GM21360 (cell line): ENCODE measurements around the gene PILRB.
"Not testable (repeated sequence)": the region's sequence is repeated elsewhere in the genome, so short reads cannot be mapped to it uniquely, and the experiment has no call there.

Source experiments
- ATAC-seq: cut with Tn5 transposase; IDR thresholded peaks from one replicate; pipeline ENCODE4 v1.9.1; 2021; ENCODE audit warnings: mild to moderate bottlenecking, moderate library complexity; ENCODE audit not compliant: unreplicated experiment

Gene PILRB

DNA sequence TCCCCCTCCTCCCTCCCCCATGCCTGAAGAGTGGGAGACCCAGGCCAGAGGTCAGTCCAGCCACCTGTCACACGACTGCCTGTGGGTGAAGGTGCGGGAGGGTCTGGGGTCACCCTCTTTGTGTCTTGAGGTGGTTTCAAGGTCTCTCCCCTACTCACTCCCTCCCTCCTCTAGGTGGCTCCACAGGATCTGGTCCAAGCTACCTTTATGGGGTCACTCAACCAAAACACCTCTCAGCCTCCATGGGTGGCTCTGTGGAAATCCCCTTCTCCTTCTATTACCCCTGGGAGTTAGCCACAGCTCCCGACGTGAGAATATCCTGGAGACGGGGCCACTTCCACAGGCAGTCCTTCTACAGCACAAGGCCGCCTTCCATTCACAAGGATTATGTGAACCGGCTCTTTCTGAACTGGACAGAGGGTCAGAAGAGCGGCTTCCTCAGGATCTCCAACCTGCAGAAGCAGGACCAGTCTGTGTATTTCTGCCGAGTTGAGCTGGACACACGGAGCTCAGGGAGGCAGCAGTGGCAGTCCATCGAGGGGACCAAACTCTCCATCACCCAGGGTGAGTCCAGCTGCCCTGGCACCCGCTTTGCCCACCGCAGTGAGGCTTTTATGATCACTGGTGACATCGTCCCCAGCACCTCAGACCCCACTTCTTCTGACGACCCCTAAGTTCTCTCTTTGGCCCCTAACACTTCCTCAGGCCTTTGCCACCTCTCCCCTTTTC, 16.1 kb downstream of the PILRB start:
- peak; percentile 38 for ATAC-seq

DNA sequence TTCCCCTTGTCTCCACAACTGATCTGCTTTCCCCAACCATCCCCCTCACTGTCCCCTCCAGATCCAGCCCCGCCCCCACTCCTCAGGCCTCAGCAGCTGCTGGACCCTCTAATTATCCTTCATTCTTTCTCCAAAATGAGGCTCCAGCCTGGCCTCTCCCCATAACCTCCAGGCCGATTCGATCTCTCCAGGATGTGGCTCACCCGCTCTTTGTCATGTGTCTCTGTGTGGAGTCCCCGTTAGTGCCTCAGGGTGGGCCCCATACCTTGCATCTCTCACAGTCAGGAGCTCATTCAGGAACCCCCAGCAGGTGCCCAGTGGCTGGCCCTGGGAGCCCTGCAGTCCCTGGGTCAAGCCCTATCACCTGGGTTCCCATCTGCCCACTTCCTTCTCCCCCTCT, 16.7 kb downstream of the PILRB start:
- ATAC-seq: no peak

DNA sequence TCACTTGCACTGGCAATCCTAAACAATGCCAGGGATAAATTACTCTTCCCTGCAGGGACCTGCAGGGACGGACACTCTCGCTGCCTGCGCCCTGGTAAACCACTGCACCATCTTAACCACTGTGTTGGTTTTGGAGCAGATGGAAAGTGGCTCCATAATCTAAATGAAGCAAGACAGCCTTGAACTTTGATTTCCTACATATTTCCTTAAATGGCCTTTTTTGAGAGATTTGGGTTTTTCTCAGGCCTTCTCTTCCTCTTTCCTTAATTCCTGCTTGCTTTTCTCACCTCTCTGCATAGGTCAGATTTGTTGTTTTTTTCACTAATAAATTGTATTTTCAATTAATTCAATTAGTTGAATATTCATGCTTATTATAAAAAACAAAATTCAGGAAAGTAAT, 18.1 kb downstream of the PILRB start:
- no peak for ATAC-seq

DNA sequence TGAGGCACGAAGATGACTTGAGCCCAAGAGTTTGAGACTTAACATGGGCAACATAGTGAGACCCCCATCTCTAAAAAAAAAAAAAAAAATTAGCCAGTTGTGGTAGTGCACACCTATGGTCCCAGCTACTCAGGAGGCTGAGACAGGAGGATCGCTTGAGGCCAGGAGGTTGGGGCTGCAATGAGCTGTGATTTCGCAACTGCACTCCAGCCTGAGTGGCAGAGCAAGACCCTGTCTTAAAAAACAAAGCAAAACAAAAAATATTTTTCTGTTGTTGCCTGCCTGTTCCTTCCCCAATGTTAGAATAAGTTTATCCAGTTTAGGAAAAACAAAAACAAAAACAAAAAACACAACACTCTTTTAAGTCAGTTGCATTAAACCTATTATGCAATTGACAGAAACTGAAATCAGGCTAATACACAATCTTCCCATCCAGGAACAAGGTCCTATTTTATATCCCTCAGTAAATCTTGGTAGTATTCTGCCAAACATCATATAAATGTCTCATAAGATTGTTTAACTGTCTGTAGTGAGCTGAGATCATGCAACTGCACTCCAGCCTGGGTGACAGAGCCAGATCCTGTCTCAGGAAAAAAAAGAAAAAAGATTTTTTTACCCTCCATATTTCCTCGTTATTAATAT, 20.3 kb downstream of the PILRB start:
- no peak for ATAC-seq

DNA sequence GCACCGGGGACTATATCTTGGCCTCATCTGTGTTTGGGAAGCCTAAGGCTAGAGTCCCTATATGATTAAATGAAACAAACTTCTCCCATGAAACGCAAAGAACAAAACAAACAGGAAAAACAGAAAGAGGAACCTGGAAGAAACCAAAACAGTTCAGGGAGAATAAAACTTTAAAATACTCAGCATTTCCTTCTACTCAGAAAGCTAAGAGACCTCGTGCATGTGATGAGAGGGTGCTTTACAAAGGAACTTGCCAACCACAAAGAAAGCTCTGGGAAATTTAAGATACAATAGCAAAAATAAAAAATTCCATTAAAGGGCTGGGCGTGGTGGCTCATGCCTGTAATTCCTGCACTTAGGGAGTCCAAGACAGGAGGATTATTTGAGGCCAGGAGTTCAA, 22.3 kb downstream of the PILRB start:
- no peak for ATAC-seq

DNA sequence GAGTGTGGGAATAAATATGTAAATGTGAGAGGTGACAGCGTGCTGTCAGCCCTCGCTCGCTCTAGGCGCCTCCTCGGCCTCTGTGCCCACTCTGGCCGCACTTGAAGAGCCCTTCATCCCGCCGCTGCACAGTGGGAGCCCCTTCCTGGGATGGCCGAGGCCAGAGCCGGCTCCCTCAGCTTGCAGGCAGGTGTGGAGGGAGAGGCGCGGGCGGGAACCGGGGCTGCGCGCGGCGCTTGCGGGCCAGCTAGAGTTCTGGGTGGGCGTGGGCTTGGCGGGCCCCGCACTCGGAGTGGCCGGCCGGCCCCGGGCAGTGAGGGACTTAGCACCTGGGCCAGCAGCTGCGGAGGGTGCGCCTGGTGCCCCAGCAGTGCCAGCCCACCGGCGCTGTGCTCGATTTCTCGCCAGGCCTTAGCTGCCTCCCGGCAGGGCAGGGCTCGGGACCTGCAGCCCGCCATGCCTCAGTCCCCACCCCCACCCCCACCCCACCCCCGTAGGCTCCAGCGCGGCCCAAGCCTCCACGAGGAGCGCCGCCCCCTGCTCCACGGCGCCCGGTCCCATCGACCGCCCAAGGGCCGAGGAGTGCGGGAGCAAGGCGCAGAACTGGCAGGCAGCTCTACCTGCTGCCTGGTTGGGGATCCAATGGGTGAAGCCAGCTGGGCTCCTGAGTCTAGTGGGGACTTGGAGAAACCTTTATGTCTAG, 23.8 kb downstream of the PILRB start:
- not testable (repeated sequence) for ATAC-seq

DNA sequence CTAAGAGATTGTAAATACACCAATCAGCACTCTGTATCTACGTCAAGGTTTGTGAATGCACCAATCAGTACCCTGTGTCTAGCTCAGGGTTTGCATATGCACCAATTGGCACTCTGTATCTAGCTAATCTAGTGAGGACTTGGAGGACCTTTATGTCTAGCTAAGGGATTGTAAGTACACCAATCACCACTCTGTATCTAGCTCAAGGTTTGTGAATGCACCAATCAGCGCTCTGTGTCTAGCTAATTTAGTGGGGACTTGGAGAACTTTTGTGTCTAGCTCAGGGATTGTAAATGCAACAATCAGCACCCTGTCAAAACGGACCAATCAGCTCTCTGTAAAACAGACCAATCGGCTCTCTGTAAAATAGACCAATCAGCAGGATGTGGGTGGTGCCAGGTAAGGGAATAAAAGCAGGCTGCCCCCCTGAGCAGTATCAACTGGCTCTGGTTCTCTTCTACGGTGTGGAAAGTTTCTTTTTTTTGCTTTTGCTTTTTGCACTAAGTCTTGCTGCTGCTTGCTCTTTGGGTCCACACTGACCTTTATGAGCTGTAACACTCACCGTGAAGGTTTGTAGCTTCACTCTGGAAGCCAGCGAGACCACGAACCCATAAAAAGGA, 24.4 kb downstream of the PILRB start:
- not testable (repeated sequence) for ATAC-seq

DNA sequence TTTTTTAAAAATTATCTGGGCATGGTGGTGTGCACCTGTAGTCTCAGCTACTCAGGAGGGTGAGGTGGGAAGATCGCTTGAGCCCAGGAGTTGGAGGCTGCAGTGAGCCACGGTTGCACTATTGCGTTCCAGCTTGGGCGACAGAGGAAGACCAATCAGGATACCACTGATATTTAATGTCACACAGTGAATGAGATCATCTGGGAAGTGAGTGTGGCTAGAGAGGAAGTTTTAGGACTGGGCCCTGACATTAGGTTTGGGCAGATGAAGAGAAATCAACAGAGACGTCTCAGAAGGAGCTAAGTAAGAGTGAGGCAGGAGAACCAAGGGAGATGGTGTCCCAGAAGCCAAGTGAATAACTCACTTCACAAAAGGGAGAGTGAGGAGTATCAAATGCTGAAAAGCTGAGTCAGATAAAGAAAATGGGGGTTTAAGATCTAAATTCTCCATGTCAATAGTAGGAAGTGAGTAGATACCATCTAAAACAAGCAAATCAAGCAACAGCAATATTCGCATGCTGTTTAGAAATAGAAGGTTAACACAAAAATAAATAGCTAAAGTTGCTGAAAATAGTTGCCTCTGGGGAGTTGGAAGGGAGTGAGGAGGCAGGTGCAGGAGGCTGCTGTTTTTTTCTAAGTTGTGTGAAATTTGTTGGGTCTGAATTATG, 26.8 kb downstream of the PILRB start:
- ATAC-seq: no peak

DNA sequence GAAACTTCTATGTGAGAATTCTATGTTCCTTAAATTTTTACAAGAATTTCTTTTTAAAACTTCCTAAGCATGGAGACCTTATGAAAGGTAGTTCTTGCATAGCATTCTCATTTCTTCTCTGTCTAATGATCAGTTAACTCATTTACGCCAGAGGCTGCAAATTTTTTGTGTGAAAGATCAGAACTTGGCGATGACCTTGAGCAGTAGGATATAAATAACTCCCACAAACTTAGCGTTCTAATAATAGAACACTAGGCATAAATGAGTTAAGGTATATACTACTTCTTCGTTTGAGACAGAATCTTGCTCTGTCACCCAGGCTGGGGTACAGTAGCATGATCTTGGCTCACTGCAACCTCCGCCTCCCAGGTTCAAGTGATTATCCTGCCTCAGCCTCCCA, 29.0 kb downstream of the PILRB start:
- ATAC-seq: no peak

DNA sequence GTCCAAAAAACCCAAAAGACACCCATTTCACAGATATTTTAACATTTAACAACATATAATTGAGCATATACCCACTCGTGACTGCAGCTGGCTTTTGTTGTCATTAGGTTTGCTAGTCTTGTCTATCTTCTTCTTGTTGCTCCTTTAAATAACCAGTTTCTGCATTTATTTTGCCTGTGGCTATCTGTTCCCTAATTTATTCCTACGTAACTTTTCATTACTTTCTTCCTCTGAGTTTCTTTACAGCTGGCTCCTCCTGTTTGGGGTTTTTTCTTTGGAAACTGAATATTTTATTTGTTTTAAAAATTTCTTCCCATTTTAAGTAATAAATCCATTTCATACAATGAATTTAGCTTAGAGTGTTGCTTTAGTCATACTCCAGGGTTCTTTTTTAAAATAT, 29.8 kb downstream of the PILRB start:
- ATAC-seq: no peak

DNA sequence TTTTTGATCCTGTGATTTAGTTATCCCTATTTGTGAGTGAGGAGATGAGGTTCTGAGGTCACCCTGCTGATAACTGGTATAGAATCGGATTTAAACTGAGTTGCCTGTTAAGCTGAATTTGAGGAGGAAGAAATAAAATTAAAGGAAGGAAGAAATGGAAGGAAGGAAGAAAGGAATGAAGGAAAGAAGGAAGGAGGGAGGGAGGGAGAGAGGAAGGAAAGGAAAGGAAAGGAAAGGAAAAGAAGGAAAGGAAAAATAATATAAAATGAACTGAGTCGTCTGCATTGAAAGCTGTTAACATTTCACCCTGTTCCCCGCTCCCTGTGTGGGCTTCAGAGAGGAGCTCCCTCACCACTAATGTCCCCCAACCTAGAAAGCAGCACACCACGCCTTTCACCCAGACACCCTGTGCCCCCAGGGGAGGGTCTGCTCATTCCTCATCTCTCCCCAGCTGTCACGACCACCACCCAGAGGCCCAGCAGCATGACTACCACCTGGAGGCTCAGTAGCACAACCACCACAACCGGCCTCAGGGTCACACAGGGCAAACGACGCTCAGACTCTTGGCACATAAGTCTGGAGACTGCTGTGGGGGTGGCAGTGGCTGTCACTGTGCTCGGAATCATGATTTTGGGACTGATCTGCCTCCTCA, 31.6 kb downstream of the PILRB start:
- no peak for ATAC-seq

DNA sequence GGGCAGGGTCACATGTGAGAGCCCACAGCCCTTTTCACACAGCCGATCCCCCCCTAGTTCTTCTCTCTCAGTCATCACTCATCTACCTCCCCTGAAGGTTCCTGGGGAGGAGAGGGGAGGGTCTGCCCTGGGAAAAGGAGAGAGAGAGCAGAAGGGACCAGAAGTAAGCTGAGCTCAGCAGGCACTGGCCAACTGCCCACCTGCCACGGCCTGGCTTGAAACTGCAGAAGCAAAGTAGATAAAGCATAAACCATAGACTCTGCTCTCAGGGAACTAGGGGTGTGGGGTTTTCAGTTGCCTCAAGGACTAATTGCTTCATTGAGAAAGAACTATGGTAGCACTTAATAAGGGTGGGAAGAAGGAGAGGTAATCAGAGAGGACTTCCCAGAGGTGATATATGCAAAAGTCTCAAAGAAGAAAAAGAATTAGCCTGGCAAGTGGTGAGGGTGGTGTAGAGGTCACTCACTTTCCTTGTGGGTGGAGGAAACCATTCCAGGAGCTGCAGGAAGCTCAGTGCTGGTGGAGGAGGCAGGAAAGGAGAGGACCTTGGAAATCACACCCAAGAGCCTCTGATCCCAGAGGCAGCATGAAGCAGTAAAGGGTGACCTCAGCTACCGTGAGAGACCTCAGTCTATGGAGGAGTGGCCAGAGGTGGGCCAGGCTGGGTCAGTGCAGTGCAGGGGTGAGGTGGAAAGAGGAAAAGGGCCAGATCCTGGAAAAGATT, 32.5 kb downstream of the PILRB start:
- no peak for ATAC-seq

DNA sequence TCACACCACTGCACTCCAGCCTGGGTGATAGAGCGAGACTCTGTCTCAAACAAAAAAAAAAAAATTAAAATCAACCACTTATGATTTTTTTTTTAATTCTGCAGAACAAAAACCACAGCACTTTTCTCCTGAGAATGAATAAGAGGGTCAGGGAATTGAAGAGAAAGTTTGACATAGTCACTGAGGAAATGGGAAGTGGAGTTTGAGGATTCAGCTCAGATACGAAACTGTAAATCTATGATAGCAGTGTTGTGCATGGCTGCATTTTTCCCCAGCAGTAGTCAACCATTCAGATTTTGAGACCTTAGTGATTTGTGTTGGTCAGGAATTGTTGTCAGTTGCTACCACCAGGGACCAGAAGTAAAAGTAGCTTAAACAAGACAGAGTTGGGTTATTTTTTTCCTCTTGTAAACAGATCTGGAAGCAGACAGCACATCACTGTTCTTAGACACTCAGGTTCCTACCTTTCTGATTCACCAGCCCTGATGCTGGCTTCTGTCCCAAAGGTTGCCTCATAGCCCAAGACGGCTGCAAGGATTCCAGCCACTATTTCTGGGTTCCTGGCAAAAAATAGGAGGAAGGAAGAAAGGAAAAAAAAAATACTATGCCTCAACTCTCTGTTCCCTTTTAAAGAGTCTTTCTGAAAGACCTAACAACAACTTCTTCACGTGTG, 35.5 kb downstream of the PILRB start:
- ATAC-seq: no peak

DNA sequence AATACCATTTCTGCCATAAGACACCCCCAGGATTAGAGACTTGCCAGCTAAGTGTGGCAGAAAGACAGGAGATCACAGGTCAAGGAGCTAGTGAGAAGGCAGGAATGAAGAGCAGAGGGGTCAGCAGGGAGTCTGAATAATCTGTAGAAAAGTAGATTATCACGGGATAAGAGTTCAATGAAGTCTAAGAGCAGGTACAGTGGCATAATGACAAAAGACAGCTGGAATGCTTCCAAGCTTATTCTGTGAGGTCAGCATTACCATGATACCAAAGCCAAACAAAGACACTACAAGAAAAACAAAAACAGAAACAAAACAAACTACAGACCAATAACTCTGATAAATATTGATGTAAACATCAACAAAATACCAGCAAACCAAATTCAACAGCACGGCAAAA, 36.2 kb downstream of the PILRB start:
- ATAC-seq: no peak

DNA sequence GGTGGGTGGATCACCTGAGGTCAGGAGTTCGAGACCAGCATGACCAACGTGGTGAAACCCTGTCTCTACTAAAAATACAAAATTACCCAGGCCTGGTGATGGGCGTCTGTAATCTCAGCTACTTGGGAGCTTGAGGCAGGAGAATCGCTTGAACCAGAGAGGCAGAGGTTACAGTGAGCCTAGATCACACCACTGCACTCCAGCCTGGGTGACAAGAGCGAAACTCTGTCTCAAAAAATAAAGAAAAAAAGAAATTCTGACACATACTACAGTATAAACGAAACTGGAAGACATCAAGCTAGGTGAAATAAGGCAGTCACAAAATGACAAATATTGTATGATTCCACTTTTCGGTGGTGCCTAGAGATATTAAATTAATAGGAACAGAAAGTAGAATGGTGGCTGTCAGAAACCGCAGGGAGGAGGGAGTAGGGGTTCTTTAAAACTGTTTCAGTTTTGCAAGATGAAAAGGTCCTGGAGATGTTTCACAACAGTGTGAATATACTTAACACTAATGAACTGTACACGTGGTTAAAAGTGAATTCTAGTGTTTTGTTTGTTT, 38.6 kb downstream of the PILRB start:
- peak; percentile 78 for ATAC-seq

DNA sequence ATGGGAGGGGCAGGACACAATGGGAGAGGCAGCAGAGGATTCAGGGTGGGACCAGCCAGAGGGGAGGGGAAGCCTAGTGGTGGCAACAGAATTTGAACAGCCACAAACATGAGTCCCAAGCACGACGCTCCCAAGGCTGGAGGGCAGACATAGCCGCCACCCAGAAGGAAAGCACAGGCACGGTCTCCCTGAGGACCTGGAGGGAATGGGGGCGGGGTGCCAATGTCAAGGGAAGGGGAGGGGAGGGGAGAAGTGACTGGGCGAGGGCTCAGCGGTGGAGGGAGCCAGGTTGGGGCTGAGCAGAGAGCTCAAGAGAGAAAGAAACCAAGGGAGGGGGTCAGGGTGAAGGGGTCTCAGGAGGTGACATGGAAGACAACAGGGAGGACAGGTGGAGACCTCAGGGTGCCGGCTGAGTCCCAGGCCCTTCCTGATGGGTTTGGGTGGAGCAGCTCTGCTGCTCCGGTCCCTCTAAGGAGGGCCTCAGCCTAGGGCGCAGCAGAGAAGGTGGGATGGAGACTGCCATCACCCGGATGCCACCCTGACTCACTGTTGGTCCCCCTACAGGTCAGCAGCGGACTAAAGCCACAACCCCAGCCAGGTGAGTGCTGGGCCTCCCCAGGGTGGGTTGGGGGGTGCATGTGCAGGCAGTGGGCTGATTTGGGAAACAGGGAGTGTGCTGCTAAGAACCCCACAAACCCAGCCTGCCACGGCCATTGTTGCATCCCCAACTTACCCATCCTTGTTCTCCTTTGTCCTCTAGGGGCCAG, 39.6 kb downstream of the PILRB start:
- no peak for ATAC-seq

DNA sequence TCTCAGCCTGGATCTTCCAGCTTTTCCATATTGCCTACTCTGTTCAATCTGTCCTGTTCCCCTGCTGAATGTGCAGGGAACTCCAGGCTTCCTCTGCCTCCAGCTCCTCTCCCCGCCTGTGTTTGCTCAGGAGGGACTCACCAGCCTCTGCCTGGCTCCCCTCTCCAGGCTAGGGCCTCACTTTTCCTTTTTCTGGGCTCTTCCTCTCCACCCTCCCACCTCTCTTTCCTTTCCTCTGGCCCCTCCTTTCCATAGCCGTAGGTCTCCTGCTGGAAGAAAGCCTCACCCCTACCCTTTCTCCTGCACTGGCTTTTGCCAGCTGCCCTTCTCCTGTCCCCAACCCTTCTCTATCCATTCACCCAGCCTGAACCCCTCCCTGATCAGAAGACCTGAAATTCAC, 40.3 kb downstream of the PILRB start:
- no peak for ATAC-seq

DNA sequence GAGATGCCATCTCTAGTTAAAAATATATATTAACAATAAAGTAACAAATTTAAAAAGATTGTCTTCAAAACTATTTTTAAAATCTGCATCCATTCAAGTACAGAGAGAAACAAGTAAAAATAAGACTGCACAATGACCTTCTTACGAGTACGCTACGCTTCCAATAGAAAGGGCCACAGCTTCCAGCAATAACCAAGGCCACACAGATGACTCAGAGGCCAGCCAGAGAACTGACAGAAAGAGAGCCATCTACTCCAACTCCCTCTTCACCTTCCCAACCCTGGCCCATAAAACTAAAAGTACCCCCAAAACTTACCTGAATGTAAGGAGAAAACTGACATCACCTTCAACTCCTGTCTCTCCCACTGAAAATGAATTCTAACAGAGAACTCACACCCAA, 42.1 kb downstream of the PILRB start:
- no peak for ATAC-seq
